ENCODE measurements around the gene USP24.

- no peak for TF ChIP-seq CTCF (IDR thresholded peaks at IDR 0.05; ENCODE audit: low read depth, low read length, poor library complexity, severe bottlenecking)
- no peak for TF ChIP-seq EZH2phosphoT487 (IDR thresholded peaks at IDR 0.05; ENCODE audit: borderline replicate concordance, low read length)
Observed at GRCh38 chr1:55049271-55049913, 165.8 kb downstream of the USP24 start.

All from DOHH2 (cell line).